CD4-positive, alpha-beta T cell treated with Interleukin-6 for 4 hours (primary cell): ENCODE data around the gene PCBD1.
"Not testable (repeated sequence)": the region's sequence is repeated elsewhere in the genome, so short reads cannot be mapped to it uniquely, and the experiment has no call there.

Experiments used
- DNase-seq: peaks from one replicate; pipeline ENCODE4 v3.0.0-alpha.2; 2020; ENCODE audit warnings: mixed read lengths

PCBD1 gene

DNA sequence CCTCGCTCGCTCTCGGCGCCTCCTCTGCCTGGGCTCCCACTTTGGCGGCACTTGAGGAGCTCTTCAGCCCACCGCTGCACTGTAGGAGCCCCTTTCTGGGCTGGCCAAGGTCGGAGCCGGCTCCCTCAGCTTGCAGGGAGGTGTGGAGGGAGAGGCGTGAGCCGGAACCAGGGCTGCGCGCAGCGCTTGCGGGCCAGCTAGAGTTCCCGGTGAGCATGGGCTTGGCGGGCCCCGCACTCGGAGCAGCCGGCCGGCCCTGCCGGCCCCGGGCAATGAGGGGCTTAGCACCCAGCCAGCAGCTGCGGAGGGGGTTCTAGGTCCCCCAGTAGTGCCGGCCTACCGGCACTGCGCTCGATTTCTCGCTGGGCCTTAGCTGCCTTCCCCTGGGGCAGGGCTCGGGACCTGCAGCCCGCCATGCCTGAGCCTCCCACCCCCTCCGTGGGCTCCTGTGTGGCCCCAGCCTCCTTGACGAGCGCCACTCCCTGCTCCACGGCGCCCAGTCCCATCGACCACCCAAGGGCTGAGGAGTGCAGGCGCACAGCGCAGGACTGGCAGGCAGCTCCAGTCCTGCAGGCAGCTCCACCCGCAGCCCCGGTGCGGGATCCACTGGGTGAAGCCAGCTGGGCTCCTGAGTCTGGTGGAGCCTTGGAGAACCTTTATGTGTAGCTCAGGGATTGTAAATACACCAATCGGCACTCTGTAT, 26.7 kb downstream of the PCBD1 start:
- not testable (repeated sequence) for DNase-seq

DNA sequence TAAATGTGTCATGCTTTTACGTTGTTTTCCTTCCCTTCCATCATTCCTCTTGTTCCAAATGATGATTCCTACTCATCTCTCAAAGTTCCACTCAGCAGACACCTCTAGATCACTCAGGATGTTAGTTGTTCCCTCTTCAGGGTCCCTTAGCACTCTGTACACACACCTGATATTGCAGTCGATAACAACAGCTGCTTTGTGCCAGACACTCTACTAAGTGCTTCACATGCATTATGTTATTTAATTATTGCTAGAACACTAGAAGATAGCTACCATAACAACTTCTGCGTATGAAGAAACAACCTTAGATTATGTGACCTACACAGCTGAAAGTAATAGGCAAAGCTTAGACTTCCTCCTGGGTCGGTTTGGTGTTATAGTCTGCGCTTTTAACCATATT, 29.6 kb downstream of the PCBD1 start:
- no peak for DNase-seq

- DNase-seq = no peak
Observed at GRCh38 chr10:70856454-70856853, 31.9 kb downstream of the PCBD1 start.

DNA sequence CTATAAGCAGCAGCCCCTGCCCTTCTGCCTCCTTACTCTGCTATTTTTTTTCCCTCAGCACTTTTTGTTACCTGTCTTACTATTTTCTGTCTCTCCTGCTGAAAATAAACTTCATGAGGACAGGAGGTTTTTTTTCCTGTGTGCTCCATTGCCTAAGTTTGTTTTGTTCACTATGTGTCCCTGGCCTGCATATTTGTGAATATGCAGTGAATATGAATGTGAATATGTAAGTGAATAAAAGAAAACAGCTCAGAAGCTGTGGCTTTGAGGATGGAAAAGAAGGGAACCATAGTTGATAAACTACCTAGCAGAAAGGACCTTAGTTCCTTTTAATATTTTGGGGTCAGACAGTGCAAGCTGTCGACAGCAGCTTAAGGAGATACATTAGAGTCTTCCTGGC, 34.9 kb downstream of the PCBD1 start:
- no peak for DNase-seq

DNA sequence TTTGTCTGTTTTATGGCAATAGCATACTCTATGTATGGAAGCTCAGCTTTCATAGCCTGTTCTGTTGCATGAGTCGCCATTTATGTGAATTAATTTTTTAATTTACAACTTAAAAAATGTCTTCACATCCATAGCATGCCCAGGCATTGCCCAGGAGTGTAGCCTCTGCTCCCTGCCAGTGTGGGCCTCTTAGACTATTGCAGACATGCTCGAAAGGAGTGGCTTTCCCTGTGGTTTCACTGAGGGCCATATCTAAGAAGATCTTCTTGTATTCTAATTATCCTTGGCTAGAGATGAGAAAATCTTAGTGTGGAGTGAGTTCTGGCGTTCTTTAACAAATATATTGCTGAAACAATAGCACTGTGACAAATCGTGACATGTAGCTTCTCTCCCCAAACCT, 35.3 kb downstream of the PCBD1 start:
- no peak for DNase-seq

DNA sequence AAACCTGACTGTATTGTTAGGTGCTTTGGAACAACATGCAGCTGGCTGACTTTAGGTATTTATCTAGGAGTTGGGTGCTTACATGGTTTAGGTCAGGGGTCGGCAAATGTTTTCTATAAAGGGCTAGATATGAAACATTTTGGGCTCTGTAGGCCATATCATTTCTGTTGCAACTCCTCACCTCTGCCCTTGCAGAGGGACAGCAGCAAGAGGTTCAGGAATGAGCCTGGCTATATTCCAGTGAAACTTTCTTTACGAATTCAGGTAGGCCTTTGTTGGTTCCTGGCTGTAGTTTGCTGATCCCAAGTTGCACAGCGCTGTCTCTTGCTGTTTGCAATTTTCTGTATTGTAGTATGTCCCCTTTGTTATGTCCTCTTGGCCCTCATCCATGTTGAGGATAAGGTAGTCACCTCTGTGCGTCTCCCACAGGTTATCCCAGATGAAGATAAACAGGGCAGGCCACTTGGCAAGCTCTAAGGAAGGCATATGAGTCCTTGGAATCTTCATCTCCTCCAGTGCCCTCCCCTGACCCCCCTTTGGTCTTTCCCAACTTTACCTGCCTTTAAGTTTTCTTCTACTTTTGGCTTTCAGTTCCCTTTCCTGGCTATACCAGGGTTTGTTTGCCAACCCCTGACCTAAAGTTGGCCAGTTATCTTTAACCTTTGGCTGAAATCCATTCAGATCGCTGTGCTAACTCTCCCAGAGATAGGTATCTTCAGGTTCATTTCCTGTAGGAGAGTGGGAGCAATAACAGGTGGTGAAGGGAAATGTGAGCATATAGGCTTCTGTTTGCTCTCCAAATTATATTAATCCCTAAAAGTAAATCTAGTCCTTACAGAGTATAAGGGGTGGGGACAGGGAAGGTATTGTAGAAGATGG, 36.5 kb downstream of the PCBD1 start:
- DNase-seq = no peak

DNA sequence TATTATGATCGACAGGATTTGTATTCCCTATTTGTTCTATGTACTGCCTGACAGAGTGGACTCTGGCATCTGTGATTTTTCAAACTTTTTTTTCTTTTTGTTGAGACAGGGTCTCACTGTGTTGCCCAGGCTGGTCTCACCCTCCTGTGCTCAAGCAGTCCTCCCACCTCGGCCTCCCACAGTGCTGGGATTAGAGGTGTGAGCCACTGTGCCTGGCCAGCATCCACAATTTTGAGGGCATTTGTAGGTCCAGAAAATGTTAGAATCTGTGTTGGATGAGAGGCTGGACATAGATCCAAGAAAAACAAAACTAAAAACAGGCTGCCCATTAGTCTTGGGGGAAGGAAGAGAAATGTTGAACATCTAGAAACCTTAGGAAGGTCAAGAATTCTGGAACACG, 38.3 kb downstream of the PCBD1 start:
- no peak for DNase-seq

DNA sequence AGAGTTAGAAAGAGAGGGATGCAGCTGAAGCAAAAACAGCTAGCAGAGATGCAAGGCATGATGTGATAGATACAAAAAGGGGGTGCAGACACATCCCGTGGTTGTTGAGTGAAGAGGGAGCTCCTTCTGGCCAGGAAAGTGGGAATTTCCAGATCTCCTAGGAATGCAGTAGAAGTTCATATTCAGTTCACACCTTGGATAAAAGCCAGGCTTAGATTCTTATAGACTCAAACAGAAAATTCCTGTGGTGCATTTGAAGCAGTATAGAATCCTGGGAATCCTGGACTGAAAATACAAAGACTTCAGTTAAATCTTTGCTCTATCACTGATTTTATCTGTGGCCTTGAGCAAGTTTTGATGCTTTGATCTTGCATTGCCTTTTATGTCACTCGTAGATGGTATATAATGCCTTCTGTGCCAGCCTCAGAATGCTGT, 38.8 kb downstream of the PCBD1 start:
- no peak for DNase-seq

DNA sequence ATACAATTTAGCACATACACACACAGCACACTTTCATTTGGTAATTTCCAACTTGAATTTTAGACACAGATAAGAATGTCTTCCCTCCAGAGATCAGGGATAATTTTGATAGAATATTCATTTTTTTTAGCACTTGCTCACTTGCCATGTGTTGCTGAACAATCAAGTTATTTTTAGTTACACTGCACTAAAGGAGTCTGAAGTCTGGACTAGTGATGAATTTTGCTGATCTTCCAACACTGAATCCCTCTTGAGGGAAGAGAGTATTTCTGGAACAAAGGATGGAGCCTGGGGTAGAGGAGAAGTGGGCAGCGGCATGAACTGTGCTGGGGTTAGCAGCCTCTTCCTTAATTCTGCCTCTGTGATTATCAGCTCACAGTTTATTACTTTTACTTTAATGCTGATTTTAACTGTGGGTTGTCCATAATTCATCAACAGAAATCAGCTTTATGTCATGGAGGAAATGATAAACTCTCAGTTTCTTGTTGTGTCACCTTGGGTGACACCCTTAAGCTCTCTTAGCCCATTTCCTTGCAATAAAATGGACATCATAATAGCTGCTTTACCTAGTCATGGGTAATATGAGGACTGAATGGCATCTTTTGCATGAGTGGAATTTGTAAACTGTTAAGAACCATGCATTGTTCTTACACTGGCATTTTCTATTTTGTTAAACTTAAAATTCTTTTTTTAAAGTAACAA, 40.6 kb downstream of the PCBD1 start:
- DNase-seq = no peak

DNA sequence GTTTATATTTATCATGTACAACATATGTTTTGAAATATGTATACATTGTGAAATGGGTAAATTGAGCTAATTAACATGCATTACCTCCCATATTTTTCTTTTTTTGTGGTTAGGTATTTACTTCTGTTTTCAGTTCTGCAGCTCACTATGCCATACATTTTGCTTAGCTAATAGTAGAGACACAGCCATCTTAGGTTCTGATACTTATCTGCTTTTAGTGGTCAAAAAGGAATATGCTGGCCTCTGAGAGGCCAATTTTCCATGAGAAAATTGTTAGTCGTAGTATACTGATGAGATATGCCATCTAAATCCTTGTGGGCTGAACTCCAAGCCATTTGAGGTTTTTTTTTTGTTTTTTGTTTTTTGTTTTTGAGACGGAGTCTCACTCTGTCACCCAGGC, 41.6 kb downstream of the PCBD1 start:
- no peak for DNase-seq

DNA sequence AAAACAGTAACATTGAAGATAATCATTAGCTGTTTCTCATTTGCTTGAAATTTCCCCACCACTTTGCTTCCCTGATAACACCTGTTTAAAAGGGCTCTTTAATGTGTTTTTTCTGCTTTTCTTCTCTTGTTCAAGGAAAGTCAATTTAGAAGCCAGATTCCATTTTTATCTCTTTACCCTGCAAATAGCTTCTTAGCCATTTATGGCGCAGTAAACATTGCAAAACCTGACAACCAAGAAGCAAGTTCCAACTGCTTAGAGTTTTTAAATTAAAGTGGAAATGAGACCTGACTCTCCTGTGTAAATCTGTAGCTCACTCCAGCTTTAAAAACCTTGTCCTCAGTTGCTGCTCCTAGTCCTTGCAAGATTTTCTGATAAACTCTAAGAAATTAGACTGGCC, 42.5 kb downstream of the PCBD1 start:
- no peak for DNase-seq

GRCh38 chr10:70845256-70845655, 43.1 kb downstream of the PCBD1 start:
- DNase-seq = no peak

DNA sequence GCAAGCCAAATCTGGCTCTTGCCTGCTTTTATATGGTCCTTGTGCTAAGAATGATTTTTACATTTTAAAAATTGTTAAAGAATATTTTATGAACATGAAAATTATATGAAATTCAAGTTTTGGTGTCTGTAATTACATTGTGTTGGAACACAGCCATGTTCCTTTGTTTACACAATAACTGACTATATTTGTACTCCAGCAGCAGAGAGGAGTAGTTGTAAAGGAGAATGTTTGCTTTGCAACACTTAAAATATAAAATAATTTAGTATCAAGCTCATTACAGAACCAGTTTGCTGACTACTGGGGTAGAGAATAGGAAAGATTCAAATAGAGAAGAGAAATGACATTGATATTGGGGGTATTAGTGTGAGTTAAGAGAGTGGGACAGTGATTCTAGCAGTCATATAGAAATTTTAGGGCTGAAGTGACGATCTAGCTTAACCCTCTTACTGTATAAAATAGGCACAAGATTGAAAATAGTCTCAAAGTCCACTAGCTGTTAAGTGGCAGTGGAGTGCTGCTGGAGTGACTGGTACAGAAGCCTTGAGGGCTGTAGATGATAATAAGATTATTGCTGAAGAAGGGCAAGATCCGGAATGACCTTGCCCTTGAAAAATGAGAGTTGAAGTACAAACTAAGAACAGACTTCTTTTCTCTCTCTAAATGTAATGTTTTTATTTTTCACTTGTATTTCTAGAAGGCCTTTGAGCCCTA, 44.4 kb downstream of the PCBD1 start:
- DNase-seq = no peak

GRCh38 chr10:70843333-70843732, 45.0 kb downstream of the PCBD1 start:
- DNase-seq = no peak

GRCh38 chr10:70840836-70841235, 47.5 kb downstream of the PCBD1 start:
- no peak for DNase-seq

GRCh38 chr10:70838270-70838805, 50.0 kb downstream of the PCBD1 start:
- DNase-seq = no peak

GRCh38 chr10:70837660-70838059, 50.7 kb downstream of the PCBD1 start:
- no peak for DNase-seq

GRCh38 chr10:70836319-70836718, 52.0 kb downstream of the PCBD1 start:
- DNase-seq = no peak

- no peak for DNase-seq
Observed at GRCh38 chr10:70834441-70835151, 53.8 kb downstream of the PCBD1 start.

GRCh38 chr10:70834021-70834420, 54.3 kb downstream of the PCBD1 start:
- DNase-seq = no peak

- no peak for DNase-seq
Observed at GRCh38 chr10:70833601-70834000, 54.8 kb downstream of the PCBD1 start.
